Vagina (tissue), 2 donors: Measurements from ENCODE around the gene SSU72. TPM values are rescaled to one million over a fixed set of nuclear protein-coding genes. Genes with fewer than 3 reads are reported as not detected.
"Not testable (repeated sequence)": the region's sequence is repeated elsewhere in the genome, so short reads cannot be mapped to it uniquely, and the experiment has no call there.

ENCODE experiments used
- DNase-seq, 2 donors: peaks; one replicate each; pipeline ENCODE4 v3.0.0-alpha.2; 2017; ENCODE audit errors: extremely low spot score in 2 of 2
- H3K27ac ChIP-seq: fragments of 200-600 bp; sonication (generic); one replicate; pipeline ENCODE4 v1.5.1; 2019
- H3K27me3 ChIP-seq: fragments of 200-600 bp; sonication (generic); one replicate; pipeline ENCODE4 v1.5.1; 2019
- H3K36me3 ChIP-seq, 2 donors: fragments of 200-600 bp; sonication (generic); one replicate each; pipeline ENCODE4 v1.5.1; 2017 to 2019
- H3K4me1 ChIP-seq: fragments of 200-600 bp; sonication (generic); one replicate; pipeline ENCODE4 v1.5.1; 2019
- H3K4me3 ChIP-seq, 2 donors: fragments of 200-600 bp; sonication (generic); 1 replicate in 1 of 2; 2 replicates in 1 of 2; pipeline ENCODE4 v1.5.1; 2016 to 2019
- H3K9me3 ChIP-seq: fragments of 200-600 bp; sonication (generic); one replicate; pipeline ENCODE4 v1.5.1; 2019
- CTCF ChIP-seq, 3 experiments: fragments of 450-650 bp in 2 of 3; fragments of 200-600 bp in 1 of 3; sonication (generic) in 1 of 3; IDR thresholded peaks; one replicate each; pipeline ENCODE4 v1.5.1; 2017 to 2019; ENCODE audit warnings: antibody characterized with exemption in 3 of 3, mild to moderate bottlenecking in 2 of 3, moderate library complexity in 2 of 3
- POLR2AphosphoS5 ChIP-seq, 2 donors: sonication (generic); formaldehyde crosslinking; IDR thresholded peaks; one replicate each; pipeline ENCODE4 v1.9.0; 2017; ENCODE audit warnings: antibody characterized with exemption in 2 of 2, mild to moderate bottlenecking in 2 of 2, low read depth in 1 of 2; ENCODE audit not compliant: insufficient read depth in 1 of 2
- intact Hi-C: fragments of 100-400 bp; cut with DNase I; formaldehyde crosslinking; loops from one replicate; pipeline ENCODE4 v1.15.1; 2023
- total RNA-seq: library from RNA; depleted of rRNA; stranded (reverse); fragments of >200 nt; gene quantifications from one replicate; pipeline ENCODE4 v1.2.3, GENCODE V29; 2016

SSU72 gene
- total RNA-seq, 1 donor from 2014 or later = 105 TPM

DNA sequence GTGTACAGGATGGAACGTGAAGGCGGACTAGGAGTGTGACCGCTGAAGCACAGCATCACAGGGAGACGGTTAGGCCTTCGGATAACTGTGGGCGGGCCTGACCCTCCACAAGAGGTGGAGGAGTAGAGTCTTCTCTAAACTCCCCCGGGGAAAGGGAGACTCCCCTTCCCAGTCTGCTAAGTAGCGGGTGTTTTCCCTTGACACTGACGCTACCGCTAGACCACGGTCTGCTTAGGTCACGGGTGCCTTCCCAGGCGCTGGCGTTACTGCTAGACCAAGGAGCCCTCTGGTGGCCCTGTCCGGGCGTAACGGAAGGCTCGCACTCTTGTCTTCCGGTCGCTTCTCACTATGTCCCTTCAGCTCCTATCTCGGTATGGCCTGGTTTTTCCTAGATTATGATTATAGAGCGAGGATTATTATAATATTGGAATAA lies 69.3 kb downstream of the SSU72 start:
- Histone ChIP-seq H3K4me3 (peak overlapping the region in 1 of 2 donors; percentile 15), H3K4me1 (peaks cover 12% of the 10 kb centered on the region), H3K27ac (peak overlapping the region; percentile 81)
- DNase-seq, intact Hi-C loops, H3K27me3 ChIP-seq, H3K36me3 ChIP-seq, H3K9me3 ChIP-seq: not testable (repeated sequence)
- TF ChIP-seq CTCF (IDR thresholded peaks at IDR 0.05) = peak in 1 of 3 experiments; percentile 42
- peak in 1 of 2 donors; percentile 11 for TF ChIP-seq POLR2AphosphoS5 (IDR thresholded peaks at IDR 0.05; ENCODE audit: insufficient read depth in 1 of 2, low read depth in 1 of 2)

GRCh38 chr1:1504777-1505365 lies 69.8 kb downstream of the SSU72 start:
- TF ChIP-seq POLR2AphosphoS5 (IDR thresholded peaks at IDR 0.05; ENCODE audit: insufficient read depth in 1 of 2, low read depth in 1 of 2) (peak; percentile 30), CTCF (IDR thresholded peaks at IDR 0.05) (peak; percentile 33 to 61 (median 33))
- intact Hi-C loops, H3K27me3 ChIP-seq, H3K36me3 ChIP-seq, DNase-seq, H3K9me3 ChIP-seq: not testable (repeated sequence)
- Histone ChIP-seq H3K4me3 (peak overlapping the region in 1 of 2 donors; percentile 15), H3K27ac (peak overlapping the region; percentile 81), H3K4me1 (peaks cover 12% of the 10 kb centered on the region)

DNA sequence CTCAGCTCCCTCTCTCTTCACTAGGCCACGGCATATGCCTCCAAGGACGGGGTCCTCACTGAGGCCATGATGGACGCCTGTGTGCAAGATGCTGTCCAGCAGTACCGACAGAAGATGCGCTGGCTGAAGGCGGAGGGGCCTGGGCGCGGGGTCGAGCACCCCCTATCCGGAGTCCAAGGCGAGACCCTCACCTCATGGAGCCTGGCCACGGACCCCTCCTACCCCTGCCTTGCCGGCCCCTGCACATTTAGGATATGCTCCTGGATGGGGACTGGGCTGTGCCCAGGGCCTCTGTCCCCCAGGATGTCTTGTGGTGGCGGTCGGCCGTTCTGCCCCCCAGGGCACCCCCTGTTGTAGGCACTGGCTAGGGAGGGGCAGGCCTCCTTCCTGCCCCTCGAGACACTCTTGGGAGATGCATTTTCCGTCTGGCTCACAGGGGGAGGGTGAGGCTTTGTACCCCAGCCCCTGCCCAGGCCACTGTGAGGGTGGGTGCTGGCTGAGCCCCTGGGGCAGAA lies 79.1 kb downstream of the SSU72 start:
- H3K4me1 ChIP-seq, DNase-seq, H3K27me3 ChIP-seq, H3K4me3 ChIP-seq, H3K9me3 ChIP-seq, H3K27ac ChIP-seq, intact Hi-C loops: not testable (repeated sequence)
- peaks cover 0 to 36% of the 10 kb centered on the region in 2 donors for H3K36me3 ChIP-seq

- H3K4me3 ChIP-seq, H3K4me1 ChIP-seq, intact Hi-C loops, H3K9me3 ChIP-seq, H3K27ac ChIP-seq, H3K27me3 ChIP-seq, DNase-seq: not testable (repeated sequence)
- H3K36me3 ChIP-seq = peaks cover 0 to 43% of the 10 kb centered on the region in 2 donors
Observed at GRCh38 chr1:1494311-1494710, 80.4 kb downstream of the SSU72 start.

Other genes with a start within 250 kb of the SSU72 start
- gene TAS1R3, start 243.6 kb downstream of the SSU72 start, total RNA-seq = 0.74 TPM
- gene DVL1, start 225.4 kb downstream of the SSU72 start, total RNA-seq = 72.4 TPM
- gene MXRA8, start 216.3 kb downstream of the SSU72 start, total RNA-seq = 136 TPM
- 94.5 TPM for gene AURKAIP1, start 199.7 kb downstream of the SSU72 start, total RNA-seq
- gene CCNL2, start 175.5 kb downstream of the SSU72 start, total RNA-seq = 319 TPM
- gene MRPL20, start 167.6 kb downstream of the SSU72 start, total RNA-seq = 84.2 TPM
- 3.2 TPM for gene ANKRD65, start 153.6 kb downstream of the SSU72 start, total RNA-seq
- gene VWA1, start 139.2 kb downstream of the SSU72 start, total RNA-seq = 35.8 TPM
- gene ATAD3C, start 125.2 kb downstream of the SSU72 start, total RNA-seq = not detected
- 17.7 TPM for gene ATAD3B, start 103.1 kb downstream of the SSU72 start, total RNA-seq
- 21.9 TPM for gene ATAD3A, start 62.7 kb downstream of the SSU72 start, total RNA-seq
- gene TMEM240, start 34.2 kb downstream of the SSU72 start, total RNA-seq = 3.9 TPM
- 6.1 TPM for gene FNDC10, start 25.3 kb upstream of the SSU72 start, total RNA-seq
- gene MIB2, start 40.6 kb upstream of the SSU72 start, total RNA-seq = 66.8 TPM
- gene MMP23B, start 57.3 kb upstream of the SSU72 start, total RNA-seq = 42.7 TPM
- 16.5 TPM for gene CDK11B, start 84.1 kb upstream of the SSU72 start, total RNA-seq
- 38.3 TPM for gene SLC35E2B, start 117.9 kb upstream of the SSU72 start, total RNA-seq
- 35.6 TPM for gene CDK11A, start 149.5 kb upstream of the SSU72 start, total RNA-seq
- gene NADK, start 203.6 kb upstream of the SSU72 start, total RNA-seq = 90.1 TPM